IgD-negative memory B cell (primary cell): ENCODE results near the gene KDM5C. TPM values are rescaled to one million over a fixed set of nuclear protein-coding genes. Genes with fewer than 3 reads are reported as not detected.

Source experiments
- H3K27ac Mint-ChIP-seq, 3 donors: one replicate each; pipeline ENCODE4 v1.8.0; 2020 to 2022; ENCODE audit warnings: mild to moderate bottlenecking in 3 of 3, mixed read lengths in 3 of 3, moderate library complexity in 1 of 3
- H3K27me3 Mint-ChIP-seq: one replicate; pipeline ENCODE4 v1.8.0; 2021; ENCODE audit warnings: mixed read lengths
- H3K36me3 Mint-ChIP-seq: one replicate; pipeline ENCODE4 v1.8.0; 2020; ENCODE audit warnings: mild to moderate bottlenecking, mixed read lengths
- H3K4me1 Mint-ChIP-seq, 3 donors: one replicate each; pipeline ENCODE4 v1.8.0; 2020 to 2022; ENCODE audit warnings: mixed read lengths in 3 of 3, mild to moderate bottlenecking in 1 of 3
- H3K4me3 Mint-ChIP-seq, 4 donors: one replicate each; pipeline ENCODE4 v1.8.0; 2020 to 2022; ENCODE audit warnings: mild to moderate bottlenecking in 4 of 4, mixed read lengths in 4 of 4, moderate library complexity in 3 of 4
- H3K9me3 Mint-ChIP-seq, 3 donors: one replicate each; pipeline ENCODE4 v1.8.0; 2020 to 2021; ENCODE audit warnings: mixed read lengths in 3 of 3, mild to moderate bottlenecking in 1 of 3
- polyA plus RNA-seq: library from polyadenylated mRNA; unstranded; fragments of 300-500 nt; fragmentation: Illumina TruSeq; gene quantifications from one replicate; pipeline ENCODE4 v1.2.3, GENCODE V29; 2021

Gene KDM5C
- polyA plus RNA-seq, 1 donor from 2014 or later = 35.4 TPM

GRCh38 chrX:53236025-53236679 lies 11.1 kb upstream of the KDM5C start:
- no peaks in the 10 kb centered on the region for H3K36me3 Mint-ChIP-seq

GRCh38 chrX:53235566-53235965 lies 10.6 kb upstream of the KDM5C start:
- H3K27me3 Mint-ChIP-seq = peaks cover 9% of the 10 kb centered on the region
- H3K36me3 Mint-ChIP-seq = no peaks in the 10 kb centered on the region
- peaks cover 0 to 2% (median 0%) of the 10 kb centered on the region in 3 donors for H3K4me1 Mint-ChIP-seq
- H3K9me3 Mint-ChIP-seq = no peaks in the 10 kb centered on the region
- peak overlapping the region in 1 of 3 donors; percentile 76 for H3K27ac Mint-ChIP-seq
- no peak overlapping the region for H3K4me3 Mint-ChIP-seq

More at GRCh38 chrX:53236025-53236679, 11.1 kb upstream of the KDM5C start:
- peaks cover 9% of the 10 kb centered on the region for H3K27me3 Mint-ChIP-seq
- H3K4me1 Mint-ChIP-seq = peaks cover 0 to 2% (median 0%) of the 10 kb centered on the region in 3 donors
- no peak overlapping the region for H3K27ac Mint-ChIP-seq
- H3K4me3 Mint-ChIP-seq = no peak overlapping the region
- H3K9me3 Mint-ChIP-seq = no peaks in the 10 kb centered on the region

GRCh38 chrX:53234484-53234883 lies 9.5 kb upstream of the KDM5C start:
- Mint-ChIP-seq H3K36me3 (no peaks in the 10 kb centered on the region), H3K27ac (no peak overlapping the region), H3K4me1 (peaks cover 0 to 2% (median 0%) of the 10 kb centered on the region in 3 donors), H3K4me3 (no peak overlapping the region), H3K9me3 (no peaks in the 10 kb centered on the region), H3K27me3 (peaks cover 9% of the 10 kb centered on the region)

- Mint-ChIP-seq H3K27ac (no peak overlapping the region), H3K4me1 (peaks cover 0 to under 1% (median 0%) of the 10 kb centered on the region in 3 donors), H3K4me3 (no peak overlapping the region), H3K9me3 (no peaks in the 10 kb centered on the region), H3K27me3 (peaks cover 11% of the 10 kb centered on the region), H3K36me3 (no peaks in the 10 kb centered on the region)
These were observed 8.5 kb upstream of the KDM5C start for GRCh38 chrX:53233536-53233935.

GRCh38 chrX:53230116-53230515 lies 5.1 kb upstream of the KDM5C start:
- no peak overlapping the region for H3K4me3 Mint-ChIP-seq
- peaks cover 6% of the 10 kb centered on the region for H3K27me3 Mint-ChIP-seq
- H3K27ac Mint-ChIP-seq = peak overlapping the region in 2 of 3 donors; percentile 29 to 67
- peaks cover 5 to 11% (median 9%) of the 10 kb centered on the region in 3 donors for H3K4me1 Mint-ChIP-seq
- no peaks in the 10 kb centered on the region for H3K36me3 Mint-ChIP-seq
- H3K9me3 Mint-ChIP-seq = no peaks in the 10 kb centered on the region

- Mint-ChIP-seq H3K4me1 (peaks cover 22 to 34% (median 27%) of the 10 kb centered on the region in 3 donors), H3K4me3 (peak overlapping the region in 2 of 4 donors; percentile 80 to 98), H3K9me3 (no peaks in the 10 kb centered on the region), H3K36me3 (no peaks in the 10 kb centered on the region), H3K27me3 (peaks cover 2% of the 10 kb centered on the region), H3K27ac (peak overlapping the region in 1 of 3 donors; percentile 99)
These were observed 2.3 kb upstream of the KDM5C start for GRCh38 chrX:53227224-53227765.

- Mint-ChIP-seq H3K27me3 (peaks cover 2% of the 10 kb centered on the region), H3K27ac (peak overlapping the region; percentile 98 to 100 (median 99)), H3K4me1 (peaks cover 27 to 50% (median 37%) of the 10 kb centered on the region in 3 donors), H3K9me3 (no peaks in the 10 kb centered on the region), H3K36me3 (no peaks in the 10 kb centered on the region), H3K4me3 (peak overlapping the region; percentile 91 to 99 (median 98))
These were observed 800 bp downstream of the KDM5C start for GRCh38 chrX:53223955-53224859.

- no peaks in the 10 kb centered on the region for H3K27me3 Mint-ChIP-seq
These were observed 1.8 kb downstream of the KDM5C start for GRCh38 chrX:53223068-53223693.

GRCh38 chrX:53211391-53211978 lies 13.5 kb downstream of the KDM5C start:
- Mint-ChIP-seq H3K9me3 (no peaks in the 10 kb centered on the region), H3K36me3 (peaks cover 4% of the 10 kb centered on the region), H3K27ac (peak overlapping the region in 2 of 3 donors; percentile 53 to 76), H3K27me3 (no peaks in the 10 kb centered on the region), H3K4me3 (no peak overlapping the region), H3K4me1 (no peaks in the 10 kb centered on the region)

More at GRCh38 chrX:53223068-53223693, 1.8 kb downstream of the KDM5C start:
- Mint-ChIP-seq H3K4me1 (peaks cover 27 to 50% (median 37%) of the 10 kb centered on the region in 3 donors), H3K36me3 (peaks cover 3% of the 10 kb centered on the region), H3K27ac (peak overlapping the region; percentile 71 to 100 (median 99)), H3K4me3 (peak overlapping the region; percentile 91 to 99 (median 98)), H3K9me3 (no peaks in the 10 kb centered on the region)

GRCh38 chrX:53196678-53197077 lies 28.3 kb downstream of the KDM5C start:
- Mint-ChIP-seq H3K9me3 (no peaks in the 10 kb centered on the region), H3K36me3 (peaks cover 10% of the 10 kb centered on the region), H3K27ac (peak overlapping the region in 2 of 3 donors; percentile 25 to 80), H3K4me3 (no peak overlapping the region), H3K27me3 (no peaks in the 10 kb centered on the region), H3K4me1 (peaks cover 0 to 2% (median 0%) of the 10 kb centered on the region in 3 donors)

- H3K9me3 Mint-ChIP-seq = no peaks in the 10 kb centered on the region
- no peak overlapping the region for H3K27ac Mint-ChIP-seq
- no peaks in the 10 kb centered on the region for H3K27me3 Mint-ChIP-seq
- H3K4me3 Mint-ChIP-seq = no peak overlapping the region
- H3K36me3 Mint-ChIP-seq = peaks cover 10% of the 10 kb centered on the region
- peaks cover 0 to 2% (median 0%) of the 10 kb centered on the region in 3 donors for H3K4me1 Mint-ChIP-seq
These were observed 29.6 kb downstream of the KDM5C start for GRCh38 chrX:53195401-53195800.

- H3K36me3 Mint-ChIP-seq = peaks cover 10% of the 10 kb centered on the region
- peak overlapping the region in 1 of 3 donors; percentile 31 for H3K27ac Mint-ChIP-seq
- no peaks in the 10 kb centered on the region for H3K27me3 Mint-ChIP-seq
- H3K9me3 Mint-ChIP-seq = no peaks in the 10 kb centered on the region
- no peak overlapping the region for H3K4me3 Mint-ChIP-seq
- peaks cover 0 to 2% (median 0%) of the 10 kb centered on the region in 3 donors for H3K4me1 Mint-ChIP-seq
These were observed 30.7 kb downstream of the KDM5C start for GRCh38 chrX:53194308-53194707.

- no peak overlapping the region for H3K27ac Mint-ChIP-seq
- peaks cover 0 to 2% (median 0%) of the 10 kb centered on the region in 3 donors for H3K4me1 Mint-ChIP-seq
- H3K36me3 Mint-ChIP-seq = peaks cover 5% of the 10 kb centered on the region
- no peaks in the 10 kb centered on the region for H3K9me3 Mint-ChIP-seq
- no peaks in the 10 kb centered on the region for H3K27me3 Mint-ChIP-seq
- H3K4me3 Mint-ChIP-seq = no peak overlapping the region
These were observed 31.9 kb downstream of the KDM5C start for GRCh38 chrX:53193093-53193492.

- Mint-ChIP-seq H3K4me3 (no peak overlapping the region), H3K9me3 (no peaks in the 10 kb centered on the region), H3K36me3 (peaks cover 2% of the 10 kb centered on the region), H3K27ac (peak overlapping the region in 1 of 3 donors; percentile 53), H3K27me3 (no peaks in the 10 kb centered on the region), H3K4me1 (no peaks in the 10 kb centered on the region)
These were observed 34.5 kb downstream of the KDM5C start for GRCh38 chrX:53190363-53190960.
